Breast epithelium (tissue), 4 donors: ENCODE results near the gene NOTO. TPM values are rescaled to one million over a fixed set of nuclear protein-coding genes. Genes with fewer than 3 reads are reported as not detected.

Experiments
- DNase-seq, 2 donors: peaks; one replicate each; pipeline ENCODE4 v3.0.0-alpha.2; 2019; ENCODE audit warnings: low spot score in 2 of 2
- H3K27ac ChIP-seq, 2 donors: fragments of 200-600 bp; sonication (generic) in 1 of 2; one replicate each; pipeline ENCODE4 v1.5.1; 2016 to 2019; ENCODE audit warnings: mild to moderate bottlenecking in 1 of 2
- H3K27me3 ChIP-seq, 2 donors: fragments of 200-600 bp; sonication (generic) in 1 of 2; one replicate each; pipeline versions ENCODE4 v1.5.1 to v1.6.0; 2017 to 2019; ENCODE audit warnings: control low read depth in 1 of 2, mild to moderate bottlenecking in 1 of 2
- H3K36me3 ChIP-seq: fragments of 200-600 bp; one replicate; pipeline ENCODE4 v1.5.1; 2019
- H3K4me1 ChIP-seq, 2 donors: fragments of 200-600 bp; sonication (generic); one replicate each; pipeline ENCODE4 v1.5.1; 2016 to 2019; ENCODE audit warnings: control low read depth in 1 of 2
- H3K4me3 ChIP-seq, 3 donors: fragments of 200-600 bp; sonication (generic); 1 replicate in 2 of 3; 2 replicates in 1 of 3; pipeline ENCODE4 v1.5.1; 2016 to 2019; ENCODE audit warnings: mild to moderate bottlenecking in 3 of 3, moderate library complexity in 2 of 3
- H3K9me3 ChIP-seq, 2 donors: fragments of 200-600 bp; sonication (generic) in 1 of 2; one replicate each; pipeline ENCODE4 v1.5.1; 2016 to 2019; ENCODE audit warnings: control low read depth in 1 of 2
- CTCF ChIP-seq, 3 donors: fragments of 450-650 bp; IDR thresholded peaks; one replicate each; pipeline ENCODE4 v1.5.1; 2016 to 2017; ENCODE audit warnings: antibody characterized with exemption in 3 of 3, mild to moderate bottlenecking in 3 of 3, moderate library complexity in 3 of 3
- POLR2A ChIP-seq: fragments of 450-650 bp; IDR thresholded peaks from one replicate; pipeline ENCODE4 v1.6.1; 2016; ENCODE audit warnings: antibody characterized with exemption, mild to moderate bottlenecking, moderate library complexity
- POLR2AphosphoS5 ChIP-seq, 3 donors: sonication (generic); formaldehyde crosslinking; IDR thresholded peaks; one replicate each; pipeline ENCODE4 v1.6.1; 2017; ENCODE audit warnings: antibody characterized with exemption in 3 of 3
- intact Hi-C: fragments of 100-400 bp; cut with DNase I; formaldehyde crosslinking; loops from one replicate; pipeline ENCODE4 v1.15.1; 2023; ENCODE audit warnings: low total_unique reads
- total RNA-seq, 3 donors: library from RNA; depleted of rRNA; stranded (reverse); fragments of >200 nt; gene quantifications; one replicate each; pipeline ENCODE4 v1.1.0, GENCODE V29; 2016

Gene NOTO
- total RNA-seq, 3 donors from 2014 or later: not detected

GRCh38 chr2:73257425-73258125 lies 55.2 kb downstream of the NOTO start:
- intact Hi-C loops: no loop called here
- Histone ChIP-seq H3K4me3 (no peak overlapping the region), H3K27me3 (no peaks in the 10 kb centered on the region), H3K9me3 (no peaks in the 10 kb centered on the region), H3K36me3 (peaks cover 2% of the 10 kb centered on the region), H3K4me1 (no peaks in the 10 kb centered on the region), H3K27ac (no peak overlapping the region)
- DNase-seq: no peak
- TF ChIP-seq POLR2AphosphoS5 (IDR thresholded peaks at IDR 0.05): no peak

- intact Hi-C loops: no loop called here
- Histone ChIP-seq H3K4me1 (no peaks in the 10 kb centered on the region), H3K27me3 (no peaks in the 10 kb centered on the region), H3K4me3 (no peak overlapping the region), H3K27ac (no peak overlapping the region), H3K9me3 (no peaks in the 10 kb centered on the region), H3K36me3 (no peaks in the 10 kb centered on the region)
- DNase-seq: no peak
- TF ChIP-seq POLR2A (no peak), POLR2AphosphoS5 (IDR thresholded peaks at IDR 0.05) (no peak), CTCF (IDR thresholded peaks at IDR 0.05) (no peak)
Measured at GRCh38 chr2:73258186-73258912, 56.0 kb downstream of the NOTO start.

GRCh38 chr2:73258913-73259215 lies 56.5 kb downstream of the NOTO start:
- no peak overlapping the region for H3K4me3 ChIP-seq
- no peak for DNase-seq
- H3K4me1 ChIP-seq: no peaks in the 10 kb centered on the region
- no peaks in the 10 kb centered on the region for H3K36me3 ChIP-seq
- intact Hi-C loops: no loop called here
- no peak overlapping the region for H3K27ac ChIP-seq
- no peaks in the 10 kb centered on the region for H3K27me3 ChIP-seq
- TF ChIP-seq CTCF (IDR thresholded peaks at IDR 0.05): no peak
- no peak for TF ChIP-seq POLR2A
- no peak for TF ChIP-seq POLR2AphosphoS5 (IDR thresholded peaks at IDR 0.05)
- no peaks in the 10 kb centered on the region for H3K9me3 ChIP-seq

- no peak overlapping the region for H3K27ac ChIP-seq
- no peaks in the 10 kb centered on the region for H3K36me3 ChIP-seq
- no peaks in the 10 kb centered on the region for H3K4me1 ChIP-seq
- H3K9me3 ChIP-seq: no peaks in the 10 kb centered on the region
- H3K4me3 ChIP-seq: no peak overlapping the region
- H3K27me3 ChIP-seq: no peaks in the 10 kb centered on the region
- no peak for TF ChIP-seq POLR2A
- no peak for TF ChIP-seq POLR2AphosphoS5 (IDR thresholded peaks at IDR 0.05)
- TF ChIP-seq CTCF (IDR thresholded peaks at IDR 0.05): no peak
- intact Hi-C loops: no loop called here
- no peak for DNase-seq
Measured at GRCh38 chr2:73259276-73259675, 56.9 kb downstream of the NOTO start.

- Histone ChIP-seq H3K36me3 (no peaks in the 10 kb centered on the region), H3K4me1 (no peaks in the 10 kb centered on the region), H3K4me3 (no peak overlapping the region), H3K27me3 (no peaks in the 10 kb centered on the region), H3K27ac (no peak overlapping the region), H3K9me3 (no peaks in the 10 kb centered on the region)
- no peak for DNase-seq
- TF ChIP-seq CTCF (IDR thresholded peaks at IDR 0.05): no peak
- TF ChIP-seq POLR2AphosphoS5 (IDR thresholded peaks at IDR 0.05): no peak
- no peak for TF ChIP-seq POLR2A
- intact Hi-C loops: no loop called here
Measured at GRCh38 chr2:73259704-73260337, 57.4 kb downstream of the NOTO start.
